Measurements from ENCODE around the gene SH3D19. TPM values are rescaled to one million over a fixed set of nuclear protein-coding genes. Genes with fewer than 3 reads are reported as not detected.

The SH3D19 gene
- total RNA-seq, 1 experiment from 2014 or later: 29.7 TPM

- no peak overlapping the region for H3K56ac ChIP-seq (ENCODE audit: insufficient read length, low read depth, low read length)
- H3T11ph ChIP-seq (ENCODE audit: low read length): no peak overlapping the region
- no peak overlapping the region for H3K27ac ChIP-seq (ENCODE audit: insufficient read length, low read depth, low read length)
- no peak overlapping the region for H3K4me2 ChIP-seq (ENCODE audit: insufficient read depth, insufficient read length, low read length)
- DNase-seq: no peak
- Mint-ChIP-seq H3K4me1 (no peaks in the 10 kb centered on the region), H3K27ac (no peak overlapping the region), H3K36me3 (ENCODE audit: insufficient read depth in 1 of 3, low read depth in 3 of 3) (peaks cover 31 to 35% (median 31%) of the 10 kb centered on the region in 3 experiments), H3K9me3 (peaks cover 24 to 28% of the 10 kb centered on the region in 2 experiments), H3K4me3 (no peak overlapping the region), H3K27me3 (ENCODE audit: low read depth) (no peaks in the 10 kb centered on the region; the same call in 1 of the 2 replicates)
- H2AFZ ChIP-seq (ENCODE audit: low read length): no peak overlapping the region
- H4K20me1 ChIP-seq (ENCODE audit: control insufficient read depth, insufficient read depth, insufficient read length): no peaks in the 10 kb centered on the region
- no CpG with 5 or more reads among the region's 1 CpG for WGBS (ENCODE audit: extremely low coverage, insufficient read length, low lambda C conversion rate)
- no peak overlapping the region for H4K8ac ChIP-seq (replicated peaks; ENCODE audit: insufficient read length, low read depth, low read length)
- H2BK12ac ChIP-seq (ENCODE audit: insufficient read length, low read depth, low read length): no peak overlapping the region
- H2BK5ac ChIP-seq (ENCODE audit: insufficient read length, low read length): no peak overlapping the region
- no peak overlapping the region for H2AK5ac ChIP-seq (ENCODE audit: insufficient read length, low read length)
- no peak overlapping the region for H2BK20ac ChIP-seq (ENCODE audit: low read depth, low read length, poor library complexity, severe bottlenecking)
- H2BK120ac ChIP-seq (ENCODE audit: low read depth, low read length, poor library complexity, severe bottlenecking): no peak overlapping the region
- no peaks in the 10 kb centered on the region for H3K27me3 ChIP-seq (ENCODE audit: insufficient read depth, low read length)
- no peaks in the 10 kb centered on the region for H3K9me3 ChIP-seq (ENCODE audit: control insufficient read depth, low read depth, low read length)
- no peaks in the 10 kb centered on the region; the same call in 1 of the 2 replicates for H3K79me2 ChIP-seq (ENCODE audit: insufficient read depth, low read length)
- no peak overlapping the region for H3K14ac ChIP-seq (ENCODE audit: insufficient read depth, low read length)
- no peak overlapping the region for H2BK15ac ChIP-seq (ENCODE audit: low read depth, low read length)
- H4K91ac ChIP-seq (ENCODE audit: insufficient read length, low read depth, low read length): no peak overlapping the region
- no peak overlapping the region for H4K5ac ChIP-seq (ENCODE audit: insufficient read length, low read depth, low read length)
- no peak for TF ChIP-seq CTCF (conservative IDR thresholded peaks at IDR 0.05)
- H3K4me1 ChIP-seq (ENCODE audit: insufficient read depth, low read length): no peaks in the 10 kb centered on the region
- H3K4ac ChIP-seq (ENCODE audit: low read depth, low read length): no peak overlapping the region
- H3K23me2 ChIP-seq (ENCODE audit: insufficient read length, low read depth, low read length, poor library complexity, severe bottlenecking): no peaks in the 10 kb centered on the region
- H3K23ac ChIP-seq (ENCODE audit: insufficient read length, low read depth, low read length): no peak overlapping the region
- H3K79me1 ChIP-seq (ENCODE audit: insufficient read depth, low read depth, low read length, poor library complexity, severe bottlenecking): peaks cover 2% of the 10 kb centered on the region
- H3K9ac ChIP-seq (ENCODE audit: extremely low read depth, insufficient read length, low read length): no peak overlapping the region
- H3K18ac ChIP-seq (ENCODE audit: insufficient read length, low read depth, low read length): no peak overlapping the region
These were observed 132.7 kb downstream of the SH3D19 start for GRCh38 chr4:151192556-151193235.

Measured in H9 (cell line).